Osteoblast (primary cell): ENCODE results near the gene PTPRCAP. TPM values are rescaled to one million over a fixed set of nuclear protein-coding genes. Genes with fewer than 3 reads are reported as not detected.

Source experiments
- DNase-seq: peaks from one replicate; pipeline ENCODE4 v3.0.0; 2011; ENCODE audit warnings: low spot score, mixed read lengths; ENCODE audit not compliant: insufficient read length; ENCODE audit errors: missing footprints
- H2AFZ ChIP-seq: 2 replicates; pipeline ENCODE4 v1.6.0; 2011; ENCODE audit warnings: mild to moderate bottlenecking, low read length
- H3K27ac ChIP-seq: 2 replicates; pipeline ENCODE4 v1.5.1; 2011; ENCODE audit warnings: mild to moderate bottlenecking, low read depth, low read length, moderate library complexity
- H3K27me3 ChIP-seq: 2 replicates; pipeline ENCODE4 v1.6.0; 2012; ENCODE audit warnings: mild to moderate bottlenecking, control low read depth, inconsistent platforms, low read length, moderate library complexity; ENCODE audit not compliant: insufficient read depth
- H3K36me3 ChIP-seq: 2 replicates; pipeline ENCODE4 v1.5.1; 2011; ENCODE audit warnings: mild to moderate bottlenecking, low read length, control low read depth, moderate library complexity; ENCODE audit not compliant: insufficient read depth
- H3K4me1 ChIP-seq: 2 replicates; pipeline ENCODE4 v1.5.1; 2011; ENCODE audit warnings: mild to moderate bottlenecking, low read length, control low read depth, moderate library complexity; ENCODE audit not compliant: insufficient read depth
- H3K4me2 ChIP-seq: 2 replicates; pipeline ENCODE4 v1.6.0; 2011; ENCODE audit warnings: mild to moderate bottlenecking, low read length; ENCODE audit not compliant: insufficient read depth
- H3K4me3 ChIP-seq: fragments of 200-600 bp; sonication (generic); 3 replicates; pipeline ENCODE4 v1.5.1; 2012; ENCODE audit warnings: mild to moderate bottlenecking, low read length, inconsistent platforms; ENCODE audit not compliant: insufficient read depth
- H3K79me2 ChIP-seq: 2 replicates; pipeline ENCODE4 v1.6.0; 2012; ENCODE audit warnings: mild to moderate bottlenecking, low read length, control low read depth, inconsistent platforms; ENCODE audit not compliant: insufficient read depth
- H3K9me3 ChIP-seq: 2 replicates; pipeline ENCODE4 v1.5.1; 2011; ENCODE audit warnings: low read depth, low read length, control low read depth
- H4K20me1 ChIP-seq: 2 replicates; pipeline ENCODE4 v1.6.0; 2012; ENCODE audit warnings: mild to moderate bottlenecking, low read length, control low read depth; ENCODE audit not compliant: insufficient read depth
- CTCF ChIP-seq: IDR thresholded peaks from 2 replicates; pipeline ENCODE4 v1.5.1; 2011; ENCODE audit warnings: mild to moderate bottlenecking, low read depth, low read length, moderate library complexity; ENCODE audit errors: extremely low read depth
- total RNA-seq: library from RNA; depleted of rRNA; stranded (reverse); fragments of >200 nt; gene quantifications from 2 replicates; pipeline ENCODE4 v1.2.3, GENCODE V29; 2012

PTPRCAP gene
- total RNA-seq, 1 donor: 0.36 TPM

- Histone ChIP-seq H4K20me1 (peaks cover 5% of the 10 kb centered on the region), H3K36me3 (no peaks in the 10 kb centered on the region), H3K4me3 (no peak overlapping the region), H3K27ac (no peak overlapping the region), H3K27me3 (peaks cover 23% of the 10 kb centered on the region), H3K4me2 (no peak overlapping the region), H2AFZ (no peak overlapping the region), H3K4me1 (peaks cover 3% of the 10 kb centered on the region), H3K9me3 (no peaks in the 10 kb centered on the region), H3K79me2 (no peaks in the 10 kb centered on the region)
- no peak for DNase-seq
- TF ChIP-seq CTCF: no peak
These were observed 20.8 kb downstream of the PTPRCAP start for GRCh38 chr11:67416416-67417335.

DNA sequence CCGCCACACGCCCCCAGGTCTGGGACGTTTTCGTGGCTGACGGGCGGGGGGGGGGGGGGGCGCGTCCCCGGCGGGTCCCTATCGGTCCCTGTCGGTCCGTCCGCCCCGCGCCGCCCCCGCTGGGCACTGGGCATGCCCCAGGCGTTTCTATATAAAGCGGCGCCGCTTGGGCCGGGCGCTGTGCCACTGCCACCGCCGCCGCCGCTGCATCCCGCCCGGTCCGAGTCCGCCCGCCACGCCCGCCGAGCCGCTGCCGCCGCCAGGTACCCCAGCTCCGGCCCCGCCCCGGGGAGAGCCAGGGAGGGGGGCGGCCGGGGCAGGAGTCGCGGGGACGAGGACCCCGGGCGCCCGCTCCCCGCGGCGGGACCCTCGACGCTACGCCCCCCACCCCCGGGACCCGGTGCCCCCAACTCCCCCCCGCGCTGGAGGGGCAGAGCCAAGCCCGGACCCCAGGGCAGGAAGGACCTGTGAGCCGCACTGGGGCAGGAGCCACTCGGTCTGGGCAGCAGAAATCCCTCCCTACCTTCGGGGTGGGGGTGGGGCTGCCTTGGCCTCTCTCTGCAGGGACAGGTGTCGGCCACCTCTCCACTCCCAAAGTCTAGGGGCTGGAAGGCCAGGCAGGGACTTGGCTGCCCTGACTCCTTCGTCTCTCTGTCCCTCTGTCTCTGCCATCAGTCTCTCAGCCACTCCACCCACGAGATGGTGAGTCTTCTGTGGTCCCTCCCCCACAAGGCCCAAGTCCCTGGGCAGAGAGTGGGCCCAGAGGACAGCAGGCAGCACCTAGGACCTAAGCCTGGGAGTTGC, 21.8 kb downstream of the PTPRCAP start, which contains the start of gene CARNS1:
Gene CARNS1 (plus strand): TSS at position 178 of the 804 bp plus-strand sequence. CDS start 522 bp downstream, at position 700.
- Histone ChIP-seq H3K36me3 (no peaks in the 10 kb centered on the region), H3K9me3 (no peaks in the 10 kb centered on the region), H3K79me2 (no peaks in the 10 kb centered on the region), H3K27ac (no peak within 1 kb of the TSS), H2AFZ (peak within 1 kb of the TSS; percentile 37), H3K27me3 (peaks cover 33% of the 10 kb centered on the region), H3K4me2 (peak within 1 kb of the TSS; percentile 58), H3K4me3 (peak within 1 kb of the TSS; percentile 48), H4K20me1 (peaks cover 5% of the 10 kb centered on the region), H3K4me1 (peaks cover 3% of the 10 kb centered on the region)
- DNase-seq: no peak
- no peak for TF ChIP-seq CTCF

DNA sequence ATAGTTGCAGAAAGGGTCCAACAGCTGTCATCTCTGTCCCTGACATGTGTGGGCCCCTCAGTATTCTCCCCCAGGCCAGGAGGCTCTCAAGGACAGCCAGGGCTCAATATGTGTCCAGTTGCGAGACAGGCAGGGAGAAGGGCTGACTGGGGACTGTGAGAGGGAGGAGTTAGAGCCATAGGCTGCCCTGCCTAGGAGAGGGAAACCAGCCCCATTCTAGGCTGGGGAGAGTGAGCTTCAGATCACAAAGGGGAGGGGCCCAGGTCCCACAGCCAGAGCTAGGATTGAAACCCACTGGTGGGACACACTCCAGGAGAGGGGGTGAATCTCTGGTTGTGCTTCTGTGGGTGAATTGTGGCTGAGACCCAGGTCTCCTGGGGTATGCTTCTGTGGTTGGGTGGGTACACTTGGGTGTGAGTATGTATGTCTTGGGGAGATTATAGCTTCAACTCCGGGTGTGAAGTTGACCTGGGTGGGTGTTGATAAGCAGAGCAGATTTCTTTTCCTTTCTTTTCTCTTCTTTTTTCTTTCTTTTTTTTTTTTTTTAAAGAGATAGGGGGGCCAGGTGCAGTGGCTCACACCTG, 24.1 kb downstream of the PTPRCAP start:
- no peaks in the 10 kb centered on the region for H3K36me3 ChIP-seq
- H3K79me2 ChIP-seq: no peaks in the 10 kb centered on the region
- H3K4me2 ChIP-seq: no peak overlapping the region
- H3K27me3 ChIP-seq: peaks cover 56% of the 10 kb centered on the region
- TF ChIP-seq CTCF: no peak
- no peak for DNase-seq
- no peak overlapping the region for H2AFZ ChIP-seq
- no peak overlapping the region for H3K27ac ChIP-seq
- H3K4me1 ChIP-seq: peaks cover 3% of the 10 kb centered on the region
- no peak overlapping the region for H3K4me3 ChIP-seq
- H3K9me3 ChIP-seq: no peaks in the 10 kb centered on the region
- H4K20me1 ChIP-seq: peaks cover 5% of the 10 kb centered on the region
